A673 (cell line): Measurements from ENCODE around the gene EEF1G.
"Not testable (repeated sequence)": the region's sequence is repeated elsewhere in the genome, so short reads cannot be mapped to it uniquely, and the experiment has no call there.

Experiments used
- CTCF ChIP-seq: fragments of 300-800, 200-600 bp; sonication (generic); conservative IDR thresholded peaks from 2 replicates; pipeline ENCODE4 v1.5.1; 2017; ENCODE audit warnings: low read depth, mild to moderate bottlenecking, antibody characterized with exemption, low read length, moderate library complexity, mixed read lengths
- EZH2 ChIP-seq: fragments of 200-600 bp; sonication (generic); IDR thresholded peaks from 2 replicates; pipeline ENCODE4 v1.6.1; 2017; ENCODE audit warnings: borderline replicate concordance, low read depth, mild to moderate bottlenecking, mixed read lengths, antibody characterized with exemption, low read length; ENCODE audit not compliant: poor library complexity, severe bottlenecking

GRCh38 chr11:62581735-62582134 lies 8.0 kb upstream of the EEF1G start:
- not testable (repeated sequence) for TF ChIP-seq CTCF, EZH2
